GM12892 (cell line): ENCODE data around the gene RBM20.
"Not testable (repeated sequence)": the region's sequence is repeated elsewhere in the genome, so short reads cannot be mapped to it uniquely, and the experiment has no call there.

Experiments used
- DNase-seq: peaks from one replicate; pipeline ENCODE4 v3.0.0; 2011; ENCODE audit not compliant: insufficient read length
- FAIRE-seq: peaks from 2 replicates; lab custom pipeline; 2011; peaks lifted over from hg19 to GRCh38; lab: Jason Lieb, UNC
- POLR2A ChIP-seq: IDR thresholded peaks from 2 replicates; pipeline ENCODE4 v1.6.1; 2011; ENCODE audit warnings: low read depth, low read length, control low read depth
- POLR2AphosphoS5 ChIP-seq: IDR thresholded peaks from 2 replicates; pipeline ENCODE4 v1.6.1; 2011; ENCODE audit warnings: low read depth, low read length, control low read depth
- TAF1 ChIP-seq: IDR thresholded peaks from 2 replicates; pipeline ENCODE4 v1.6.1; 2011; ENCODE audit warnings: low read depth, mild to moderate bottlenecking, control low read depth, low read length, borderline replicate concordance

The RBM20 gene

GRCh38 chr10:110859206-110859972 is 215.3 kb downstream of the RBM20 start:
- FAIRE-seq: no peak
- no peak for DNase-seq
- TF ChIP-seq TAF1 (no peak), POLR2A (no peak), POLR2AphosphoS5 (no peak)

GRCh38 chr10:110859973-110860376 is 215.8 kb downstream of the RBM20 start:
- TF ChIP-seq POLR2A: no peak
- no peak for DNase-seq
- FAIRE-seq: peak; percentile 86

GRCh38 chr10:110860576-110861241 is 216.6 kb downstream of the RBM20 start:
- FAIRE-seq (peak; percentile 70), DNase-seq (no peak)
- TF ChIP-seq POLR2AphosphoS5 (no peak), POLR2A (peak; percentile 20; the same call in 1 of the 2 replicates), TAF1 (no peak)

GRCh38 chr10:110861476-110861875 is 217.3 kb downstream of the RBM20 start:
- TF ChIP-seq POLR2AphosphoS5 (no peak), TAF1 (no peak), POLR2A (no peak)
- FAIRE-seq: no peak
- no peak for DNase-seq

GRCh38 chr10:110861930-110862649 is 218.0 kb downstream of the RBM20 start:
- DNase-seq (no peak), FAIRE-seq (no peak)
- TF ChIP-seq POLR2AphosphoS5: no peak
- TF ChIP-seq POLR2A: no peak
- no peak for TF ChIP-seq TAF1

- TF ChIP-seq TAF1 (no peak), POLR2AphosphoS5 (no peak), POLR2A (no peak)
- no peak for FAIRE-seq
Observed at GRCh38 chr10:110862961-110863360, 218.8 kb downstream of the RBM20 start.

GRCh38 chr10:110863361-110863760 is 219.2 kb downstream of the RBM20 start:
- no peak for FAIRE-seq

More at GRCh38 chr10:110862961-110863360, 218.8 kb downstream of the RBM20 start:
- DNase-seq: no peak

GRCh38 chr10:110863956-110864355 is 219.8 kb downstream of the RBM20 start:
- FAIRE-seq (no peak), DNase-seq (no peak)
- TF ChIP-seq TAF1: no peak
- no peak for TF ChIP-seq POLR2A
- no peak for TF ChIP-seq POLR2AphosphoS5

More at GRCh38 chr10:110863361-110863760, 219.2 kb downstream of the RBM20 start:
- DNase-seq: no peak
- TF ChIP-seq POLR2AphosphoS5: no peak
- TF ChIP-seq POLR2A: no peak
- no peak for TF ChIP-seq TAF1

GRCh38 chr10:110864662-110865140 is 220.6 kb downstream of the RBM20 start:
- FAIRE-seq (peak; percentile 89), DNase-seq (no peak)
- no peak for TF ChIP-seq TAF1
- TF ChIP-seq POLR2AphosphoS5: no peak
- no peak for TF ChIP-seq POLR2A

- FAIRE-seq (peak; percentile 40), DNase-seq (no peak)
- TF ChIP-seq POLR2A (no peak), TAF1 (no peak), POLR2AphosphoS5 (no peak)
Observed at GRCh38 chr10:110865186-110865808, 221.2 kb downstream of the RBM20 start.

- DNase-seq (no peak), FAIRE-seq (peak; percentile 89)
- TF ChIP-seq POLR2A (no peak), POLR2AphosphoS5 (no peak), TAF1 (no peak)
Observed at GRCh38 chr10:110865809-110866482, 221.8 kb downstream of the RBM20 start.

- DNase-seq: not testable (repeated sequence)
- peak; percentile 93 for FAIRE-seq
Observed at GRCh38 chr10:110867011-110867806, 223.1 kb downstream of the RBM20 start.
